Kidney (tissue), 14 donors: ENCODE data around the gene RYR3. TPM values are rescaled to one million over a fixed set of nuclear protein-coding genes. Genes with fewer than 3 reads are reported as not detected.

Experiments used
- DNase-seq, 5 donors: peaks; one replicate each; pipeline ENCODE4 v3.0.0-alpha.2; 2013 to 2020
- FAIRE-seq: peaks from 2 replicates; lab custom pipeline; 2012; peaks lifted over from hg19 to GRCh38; lab: Jason Lieb, UNC
- H3K27ac ChIP-seq, 2 donors: one replicate each; pipeline ENCODE4 v1.7.0; 2013; ENCODE audit warnings: low read depth in 2 of 2, low read length in 2 of 2, inconsistent platforms in 1 of 2
- H3K27me3 ChIP-seq: one replicate; pipeline ENCODE4 v1.7.1; 2013; ENCODE audit warnings: low read length, inconsistent platforms; ENCODE audit not compliant: control insufficient read depth, insufficient read depth
- H3K36me3 ChIP-seq, 3 donors: one replicate each; pipeline versions ENCODE4 v1.7.0 to v1.7.1; 2013; ENCODE audit warnings: low read length in 3 of 3, control low read depth in 1 of 3, inconsistent platforms in 1 of 3; ENCODE audit not compliant: insufficient read depth in 3 of 3, control insufficient read depth in 2 of 3
- H3K4me1 ChIP-seq, 3 donors: one replicate each; pipeline versions ENCODE4 v1.7.0 to v1.7.1; 2013; ENCODE audit warnings: low read length in 3 of 3, inconsistent platforms in 1 of 3, low read depth in 1 of 3; ENCODE audit not compliant: control insufficient read depth in 2 of 3, insufficient read depth in 2 of 3
- H3K4me3 ChIP-seq, 3 donors: one replicate each; pipeline versions ENCODE4 v1.7.0 to v1.8.1; 2013; ENCODE audit warnings: low read length in 3 of 3, control low read depth in 1 of 3, inconsistent platforms in 1 of 3
- H3K9ac ChIP-seq, 3 donors: one replicate each; pipeline versions ENCODE4 v1.7.0 to v1.7.1; 2013; ENCODE audit warnings: low read length in 3 of 3, control low read depth in 1 of 3, inconsistent platforms in 1 of 3
- H3K9me3 ChIP-seq, 3 donors: one replicate each; pipeline versions ENCODE4 v1.7.0 to v1.7.1; 2013; ENCODE audit warnings: low read length in 3 of 3, control low read depth in 1 of 3, inconsistent platforms in 1 of 3; ENCODE audit not compliant: control insufficient read depth in 2 of 3, insufficient read depth in 1 of 3
- CTCF ChIP-seq: IDR thresholded peaks from 3 replicates; pipeline ENCODE4 v1.5.1; 2012; ENCODE audit warnings: mild to moderate bottlenecking, moderate library complexity, borderline replicate concordance; ENCODE audit not compliant: insufficient read depth; ENCODE audit errors: extremely low read depth
- intact Hi-C: fragments of 100-400 bp; cut with DNase I; formaldehyde crosslinking; loops from one replicate; pipeline ENCODE4 v1.11.1; 2022
- polyA plus RNA-seq: library from polyadenylated mRNA; stranded (reverse); fragments of 350-450 nt; fragmentation: Illumina TruSeq; extraction: RNeasy Lipid Tissue Mini Kit (QIAGEN cat#74804); gene quantifications from one replicate; pipeline ENCODE4 v1.2.3, GENCODE V29; 2014; ENCODE audit warnings: low read depth, low replicate concordance; ENCODE audit not compliant: insufficient read depth
- total RNA-seq: library from RNA; stranded (reverse); fragmentation: NEBNext Ultra II Directional; extraction: Animal tissue kit (Norgen Biotek cat#: 25700); gene quantifications from one replicate; pipeline ENCODE4 v1.2.1, GENCODE V29; 2021
- donor health status: control.
- donor health status: control.
- donor health status: control.
- donor health status: control.
- donor health status: control.
- donor health status: DM: yes; HTN: yes; CAD: no.
- donor health status: Normal renal cell carcinoma (clear cell type).

The RYR3 gene
- total and polyA plus RNA-seq, 2 donors from 2014 or later = 0.90 to 10.5 TPM

GRCh38 chr15:33433821-33434220, 123.1 kb downstream of the RYR3 start:
- no peaks in the 10 kb centered on the region for H3K27me3 ChIP-seq
- intact Hi-C loops = no loop called here
- no peak overlapping the region for H3K27ac ChIP-seq
- no peaks in the 10 kb centered on the region for H3K4me1 ChIP-seq
- FAIRE-seq (no peak), DNase-seq (no peak)
- H3K4me3 ChIP-seq = no peak overlapping the region
- no peaks in the 10 kb centered on the region for H3K9me3 ChIP-seq
- no peaks in the 10 kb centered on the region for H3K36me3 ChIP-seq
- H3K9ac ChIP-seq = no peak overlapping the region
- no peak for TF ChIP-seq CTCF

DNA sequence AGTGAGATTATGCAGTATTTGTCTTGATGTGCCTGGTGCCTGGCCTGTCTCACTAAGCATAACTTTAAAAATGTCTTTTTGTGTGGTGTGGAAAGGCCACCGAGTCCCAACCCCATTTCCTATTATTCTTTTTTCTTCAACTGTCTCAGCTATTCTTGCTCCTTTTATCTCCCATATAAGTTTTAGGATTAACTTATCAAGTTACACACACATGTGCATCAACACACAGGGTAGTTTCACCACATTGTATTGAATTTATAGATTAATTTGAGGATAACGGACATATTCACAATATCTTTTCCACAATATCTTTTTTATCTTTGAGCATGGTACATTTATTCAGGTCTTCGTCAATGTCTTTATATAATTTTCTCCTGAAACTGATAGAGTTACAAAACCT, 127.6 kb downstream of the RYR3 start:
- no peak for TF ChIP-seq CTCF
- Histone ChIP-seq H3K27ac (no peak overlapping the region), H3K4me1 (no peaks in the 10 kb centered on the region), H3K36me3 (no peaks in the 10 kb centered on the region), H3K9ac (no peak overlapping the region), H3K27me3 (no peaks in the 10 kb centered on the region), H3K4me3 (no peak overlapping the region), H3K9me3 (no peaks in the 10 kb centered on the region)
- intact Hi-C loops = no loop called here
- DNase-seq (no peak), FAIRE-seq (no peak)

DNA sequence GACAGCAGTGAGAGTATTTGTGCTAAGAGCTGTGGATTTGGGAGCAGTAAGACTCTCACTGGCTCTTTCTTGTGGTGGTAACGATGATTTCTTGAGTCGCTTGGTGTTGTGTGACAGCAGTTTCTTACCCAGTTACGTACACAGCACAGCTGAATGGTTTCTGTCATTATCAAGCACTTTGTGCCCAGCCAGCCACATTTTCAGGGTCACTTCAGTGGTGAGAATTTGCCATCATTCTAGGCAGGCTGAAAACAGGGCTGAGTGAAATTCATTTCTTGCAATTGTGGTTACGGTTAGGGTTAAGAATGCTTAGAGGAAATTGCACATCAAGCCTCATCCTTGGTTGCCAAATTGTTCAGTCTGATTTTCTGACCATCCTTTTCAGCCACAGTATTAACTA, 130.1 kb downstream of the RYR3 start:
- no peaks in the 10 kb centered on the region for H3K4me1 ChIP-seq
- no peaks in the 10 kb centered on the region for H3K27me3 ChIP-seq
- H3K27ac ChIP-seq = no peak overlapping the region
- FAIRE-seq (no peak), DNase-seq (no peak)
- H3K9ac ChIP-seq = no peak overlapping the region
- H3K36me3 ChIP-seq = no peaks in the 10 kb centered on the region
- no peak for TF ChIP-seq CTCF
- no peak overlapping the region for H3K4me3 ChIP-seq
- intact Hi-C loops = no loop called here
- no peaks in the 10 kb centered on the region for H3K9me3 ChIP-seq

GRCh38 chr15:33442449-33442848, 131.7 kb downstream of the RYR3 start:
- no peaks in the 10 kb centered on the region for H3K4me1 ChIP-seq
- H3K9me3 ChIP-seq = no peaks in the 10 kb centered on the region
- intact Hi-C loops = no loop called here
- H3K9ac ChIP-seq = no peak overlapping the region
- no peaks in the 10 kb centered on the region for H3K27me3 ChIP-seq
- FAIRE-seq = no peak
- DNase-seq = no peak
- H3K36me3 ChIP-seq = no peaks in the 10 kb centered on the region
- H3K4me3 ChIP-seq = no peak overlapping the region
- TF ChIP-seq CTCF = no peak
- H3K27ac ChIP-seq = no peak overlapping the region
